HL-60 (cell line): ENCODE results near the gene KDM3B.
A peak's percentile ranks its signal among the peaks of the same experiment; 100 is the strongest.

ENCODE experiments used
- DNase-seq, 2 experiments: peaks; one replicate each; pipeline ENCODE4 v3.0.0-alpha.2; 2010 to 2020; ENCODE audit warnings: low read depth in 1 of 2, low spot score in 1 of 2
- H3K27ac ChIP-seq: fragments of 250-450 bp; sonication (Bioruptor Pico); replicated peaks from 2 replicates; pipeline ENCODE4 v1.5.1; 2020; ENCODE audit warnings: mild to moderate bottlenecking, moderate library complexity
- H3K27me3 ChIP-seq: fragments of 250-450 bp; sonication (Bioruptor Pico); 2 replicates; pipeline ENCODE4 v1.5.1; 2021; ENCODE audit warnings: mild to moderate bottlenecking, moderate library complexity; ENCODE audit not compliant: insufficient read depth, poor library complexity, severe bottlenecking
- H3K4me3 ChIP-seq: replicated peaks from 2 replicates; pipeline ENCODE4 v1.5.1; 2011; ENCODE audit warnings: mild to moderate bottlenecking, control low read depth, low read length; ENCODE audit not compliant: insufficient read depth
- CTCF ChIP-seq: IDR thresholded peaks from one replicate; pipeline ENCODE4 v1.5.1; 2011; ENCODE audit warnings: low read length, control low read depth, inconsistent platforms; ENCODE audit not compliant: insufficient read depth
- GABPA ChIP-seq: IDR thresholded peaks from 2 replicates; pipeline ENCODE4 v1.6.1; 2012; ENCODE audit warnings: low read depth
- POLR2AphosphoS5 ChIP-seq: IDR thresholded peaks from 2 replicates; pipeline ENCODE4 v1.6.1; 2012; ENCODE audit warnings: low read depth
- REST ChIP-seq: IDR thresholded peaks from 2 replicates; pipeline ENCODE4 v1.6.1; 2012; ENCODE audit warnings: low read depth; ENCODE audit not compliant: insufficient replicate concordance
- SPI1 ChIP-seq: IDR thresholded peaks from 2 replicates; pipeline ENCODE4 v1.6.1; 2012; ENCODE audit warnings: low read depth, mild to moderate bottlenecking, borderline replicate concordance

KDM3B gene

GRCh38 chr5:138438724-138439476 is 86.4 kb downstream of the KDM3B start, which contains the start of gene REEP2:
Gene REEP2 (plus strand): TSS chr5:138439057. CDS start chr5:138439209, 152 bp downstream.
- Histone ChIP-seq H3K4me3 (no peak within 1 kb of the TSS), H3K27me3 (no peaks in the 10 kb centered on the region), H3K27ac (no peak within 1 kb of the TSS)
- DNase-seq = peak in 1 of 2 experiments; percentile 10
- TF ChIP-seq SPI1 = no peak
- TF ChIP-seq POLR2AphosphoS5 = no peak
- no peak for TF ChIP-seq GABPA
- TF ChIP-seq CTCF = no peak
- TF ChIP-seq REST = no peak

GRCh38 chr5:138439477-138440158 is 87.1 kb downstream of the KDM3B start:
- no peak overlapping the region for H3K4me3 ChIP-seq
- H3K27ac ChIP-seq = no peak overlapping the region
- no peak for DNase-seq
- no peaks in the 10 kb centered on the region for H3K27me3 ChIP-seq
- TF ChIP-seq SPI1 = no peak
- no peak for TF ChIP-seq REST

DNA sequence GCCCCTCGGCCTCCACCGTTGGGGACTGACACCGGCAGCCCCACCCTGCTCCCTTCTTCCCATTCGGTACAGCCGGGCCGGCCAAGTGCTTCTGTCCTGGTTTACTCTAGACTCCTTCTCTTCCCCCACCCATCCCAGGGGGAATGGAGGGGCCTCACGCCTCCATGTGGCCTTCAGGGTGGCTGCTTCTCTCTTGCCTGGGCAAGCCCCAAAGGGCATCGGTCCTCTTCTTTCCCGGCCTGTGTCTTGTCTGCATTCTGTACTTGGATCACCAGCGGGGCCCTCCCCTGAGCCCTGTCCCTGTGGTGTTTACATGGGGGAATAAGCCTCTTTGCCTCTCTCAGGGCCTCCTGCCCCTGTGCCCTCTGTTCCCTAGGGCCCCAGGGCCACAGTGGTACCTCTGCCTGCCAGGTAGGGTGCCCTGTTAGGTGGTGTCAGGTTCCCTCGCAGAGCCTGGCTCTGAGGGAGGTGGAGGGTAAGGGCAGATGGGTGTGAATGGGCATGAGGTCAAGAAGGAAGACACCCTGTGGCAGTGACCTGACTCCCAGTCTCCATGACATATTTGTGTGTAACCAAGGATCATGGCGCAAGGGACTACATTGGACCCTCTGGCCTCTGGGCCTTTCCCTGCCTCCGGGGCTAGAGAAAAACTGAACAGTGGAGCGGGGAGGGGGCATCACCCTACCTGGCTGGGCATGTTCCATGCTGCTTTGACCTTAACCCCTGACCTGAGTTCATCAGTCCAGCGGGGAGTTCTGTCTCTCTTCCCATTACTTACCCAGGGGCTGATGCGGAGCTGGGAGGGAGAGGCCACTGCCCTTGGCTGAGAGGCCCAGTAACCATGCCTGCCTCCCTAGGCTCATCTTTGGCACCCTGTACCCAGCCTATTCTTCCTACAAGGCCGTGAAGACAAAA is 87.9 kb downstream of the KDM3B start:
- no peak overlapping the region for H3K27ac ChIP-seq
- no peak for DNase-seq
- H3K4me3 ChIP-seq = no peak overlapping the region
- H3K27me3 ChIP-seq = no peaks in the 10 kb centered on the region
- no peak for TF ChIP-seq SPI1
- TF ChIP-seq GABPA = no peak
- TF ChIP-seq POLR2AphosphoS5 = no peak
- TF ChIP-seq REST = no peak
- no peak for TF ChIP-seq CTCF
